ENCODE data around the gene EXOSC7. TPM values are rescaled to one million over a fixed set of nuclear protein-coding genes. Genes with fewer than 3 reads are reported as not detected.

The EXOSC7 gene
- total RNA-seq, 1 experiment from 2014 or later, result 52.2 TPM

- Histone ChIP-seq H3K4me3 (no peak overlapping the region), H3K4me1 (replicated peaks) (peaks cover 36% of the 10 kb centered on the region), H3K9me3 (replicated peaks) (no peaks in the 10 kb centered on the region), H3K27ac (no peak overlapping the region), H3K27me3 (replicated peaks) (no peaks in the 10 kb centered on the region), H3K36me3 (peaks cover 24% of the 10 kb centered on the region)
- DNase-seq (ENCODE audit: low read depth in 1 of 2, low spot score in 2 of 2), result no peak
These were observed 15.3 kb downstream of the EXOSC7 start for GRCh38 chr3:44991326-44991725.

DNA sequence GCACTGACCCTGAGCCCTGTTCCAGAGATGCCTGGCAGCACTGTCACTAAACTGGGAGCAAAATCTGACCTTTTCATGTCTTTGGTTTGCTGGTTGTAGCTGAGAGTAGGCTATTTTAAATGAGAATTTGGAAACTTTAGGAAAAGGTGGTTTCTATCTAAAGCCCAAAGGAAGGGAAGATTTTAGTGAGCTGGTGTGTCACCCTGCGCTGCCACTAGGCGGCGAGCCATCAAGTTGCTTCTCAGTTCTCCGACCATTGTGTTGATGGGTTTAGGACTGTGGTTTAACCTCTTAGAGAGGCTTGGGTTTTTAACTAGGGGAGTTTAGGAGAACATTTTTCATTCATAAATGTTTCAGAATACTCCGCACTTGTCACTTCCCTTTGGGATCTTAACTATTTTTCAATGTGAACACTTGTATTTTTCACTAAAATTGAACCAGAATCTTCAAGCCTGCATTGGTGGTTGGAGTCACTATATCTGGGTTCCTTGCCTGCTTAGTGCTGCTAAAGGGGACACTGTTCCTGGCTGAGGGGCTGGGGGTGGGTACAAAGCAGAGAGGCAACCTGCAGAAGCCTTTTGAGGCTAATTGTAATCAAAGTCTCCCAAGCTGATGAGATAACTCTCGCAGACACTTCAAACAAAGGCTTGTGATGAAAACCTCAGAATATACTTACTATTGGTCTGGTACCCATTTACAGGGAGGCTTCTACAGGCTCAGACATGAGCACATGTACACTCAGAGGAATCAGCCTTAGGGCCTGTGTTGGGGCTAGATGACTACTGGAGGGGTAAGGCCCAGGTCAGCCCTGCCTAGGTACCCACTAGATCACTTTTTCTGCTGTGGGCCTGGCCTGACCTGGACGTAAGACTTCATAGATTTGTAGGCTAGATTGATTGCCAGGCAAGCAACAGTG is 16.8 kb downstream of the EXOSC7 start:
- DNase-seq (ENCODE audit: low read depth in 1 of 2, low spot score in 2 of 2), result no peak

GRCh38 chr3:44993471-44994205 is 17.6 kb downstream of the EXOSC7 start:
- Histone ChIP-seq H3K27me3 (replicated peaks) (no peaks in the 10 kb centered on the region), H3K36me3 (peaks cover 45% of the 10 kb centered on the region), H3K4me1 (replicated peaks) (peaks cover 36% of the 10 kb centered on the region), H3K9me3 (replicated peaks) (no peaks in the 10 kb centered on the region), H3K27ac (peak overlapping the region; percentile 46), H3K4me3 (no peak overlapping the region)
- peak; percentile 66 to 83 for DNase-seq (ENCODE audit: low read depth in 1 of 2, low spot score in 2 of 2)

More for the DNA sequence above, 16.8 kb downstream of the EXOSC7 start:
- H3K36me3 ChIP-seq, result peaks cover 39% of the 10 kb centered on the region
- H3K27me3 ChIP-seq (replicated peaks), result no peaks in the 10 kb centered on the region
- no peaks in the 10 kb centered on the region for H3K9me3 ChIP-seq (replicated peaks)
- no peak overlapping the region for H3K4me3 ChIP-seq
- H3K27ac ChIP-seq, result peak overlapping the region; percentile 26
- peaks cover 36% of the 10 kb centered on the region for H3K4me1 ChIP-seq (replicated peaks)

GRCh38 chr3:44995142-44995770 is 19.2 kb downstream of the EXOSC7 start:
- Histone ChIP-seq H3K36me3 (peaks cover 50% of the 10 kb centered on the region), H3K27me3 (replicated peaks) (no peaks in the 10 kb centered on the region), H3K9me3 (replicated peaks) (no peaks in the 10 kb centered on the region), H3K4me1 (replicated peaks) (peaks cover 36% of the 10 kb centered on the region), H3K4me3 (no peak overlapping the region), H3K27ac (no peak overlapping the region)
- DNase-seq (ENCODE audit: low read depth in 1 of 2, low spot score in 2 of 2), result no peak

GRCh38 chr3:44996556-44996969 is 20.5 kb downstream of the EXOSC7 start:
- Histone ChIP-seq H3K9me3 (replicated peaks) (no peaks in the 10 kb centered on the region), H3K36me3 (peaks cover 49% of the 10 kb centered on the region), H3K4me1 (replicated peaks) (peaks cover 36% of the 10 kb centered on the region), H3K4me3 (no peak overlapping the region), H3K27me3 (replicated peaks) (no peaks in the 10 kb centered on the region), H3K27ac (no peak overlapping the region)
- DNase-seq (ENCODE audit: low read depth in 1 of 2, low spot score in 2 of 2), result no peak

DNA sequence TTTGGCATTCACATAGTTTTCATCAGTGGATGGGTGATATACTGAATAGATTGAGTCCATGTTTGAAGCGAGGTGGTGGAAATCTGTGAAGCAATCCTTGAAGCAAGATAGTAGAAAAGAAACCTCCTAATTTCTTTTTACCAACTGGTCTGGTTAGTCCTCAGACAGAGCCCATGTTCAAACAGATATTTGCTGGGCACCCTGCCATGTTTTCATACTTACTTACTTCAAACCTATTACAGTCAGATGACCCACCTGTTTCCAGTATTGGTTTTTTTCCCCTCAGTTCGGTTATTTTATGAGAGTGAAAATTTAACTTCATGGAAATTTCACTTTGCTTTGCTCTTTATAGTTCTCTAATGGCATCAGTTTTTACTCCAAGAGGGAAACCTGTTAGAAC is 23.7 kb downstream of the EXOSC7 start:
- Histone ChIP-seq H3K9me3 (replicated peaks) (no peaks in the 10 kb centered on the region), H3K4me3 (no peak overlapping the region), H3K27ac (no peak overlapping the region), H3K36me3 (peaks cover 55% of the 10 kb centered on the region), H3K4me1 (replicated peaks) (peaks cover 11% of the 10 kb centered on the region), H3K27me3 (replicated peaks) (no peaks in the 10 kb centered on the region)
- DNase-seq (ENCODE audit: low read depth in 1 of 2, low spot score in 2 of 2), result no peak

GRCh38 chr3:45000823-45001222 is 24.8 kb downstream of the EXOSC7 start:
- DNase-seq (ENCODE audit: low read depth in 1 of 2, low spot score in 2 of 2), result no peak
- Histone ChIP-seq H3K36me3 (peaks cover 63% of the 10 kb centered on the region), H3K4me3 (no peak overlapping the region), H3K4me1 (replicated peaks) (peaks cover 1% of the 10 kb centered on the region), H3K27ac (no peak overlapping the region), H3K27me3 (replicated peaks) (no peaks in the 10 kb centered on the region), H3K9me3 (replicated peaks) (no peaks in the 10 kb centered on the region)

- Histone ChIP-seq H3K4me3 (no peak overlapping the region), H3K9me3 (replicated peaks) (no peaks in the 10 kb centered on the region), H3K36me3 (peaks cover 54% of the 10 kb centered on the region), H3K27me3 (replicated peaks) (no peaks in the 10 kb centered on the region), H3K27ac (no peak overlapping the region), H3K4me1 (replicated peaks) (no peaks in the 10 kb centered on the region)
- DNase-seq (ENCODE audit: low read depth in 1 of 2, low spot score in 2 of 2), result no peak
These were observed 25.7 kb downstream of the EXOSC7 start for GRCh38 chr3:45001738-45002137.

GRCh38 chr3:45002139-45002660 is 26.2 kb downstream of the EXOSC7 start:
- Histone ChIP-seq H3K27me3 (replicated peaks) (no peaks in the 10 kb centered on the region), H3K36me3 (peaks cover 54% of the 10 kb centered on the region), H3K27ac (no peak overlapping the region), H3K9me3 (replicated peaks) (no peaks in the 10 kb centered on the region), H3K4me1 (replicated peaks) (peaks cover under 1% of the 10 kb centered on the region; the same call in 1 of the 2 replicates), H3K4me3 (no peak overlapping the region)
- no peak for DNase-seq (ENCODE audit: low read depth in 1 of 2, low spot score in 2 of 2)

- Histone ChIP-seq H3K9me3 (replicated peaks) (no peaks in the 10 kb centered on the region), H3K4me1 (replicated peaks) (peaks cover 6% of the 10 kb centered on the region), H3K4me3 (no peak overlapping the region), H3K36me3 (peaks cover 52% of the 10 kb centered on the region), H3K27me3 (replicated peaks) (no peaks in the 10 kb centered on the region), H3K27ac (no peak overlapping the region)
- no peak for DNase-seq (ENCODE audit: low read depth in 1 of 2, low spot score in 2 of 2)
These were observed 26.7 kb downstream of the EXOSC7 start for GRCh38 chr3:45002720-45003119.

DNA sequence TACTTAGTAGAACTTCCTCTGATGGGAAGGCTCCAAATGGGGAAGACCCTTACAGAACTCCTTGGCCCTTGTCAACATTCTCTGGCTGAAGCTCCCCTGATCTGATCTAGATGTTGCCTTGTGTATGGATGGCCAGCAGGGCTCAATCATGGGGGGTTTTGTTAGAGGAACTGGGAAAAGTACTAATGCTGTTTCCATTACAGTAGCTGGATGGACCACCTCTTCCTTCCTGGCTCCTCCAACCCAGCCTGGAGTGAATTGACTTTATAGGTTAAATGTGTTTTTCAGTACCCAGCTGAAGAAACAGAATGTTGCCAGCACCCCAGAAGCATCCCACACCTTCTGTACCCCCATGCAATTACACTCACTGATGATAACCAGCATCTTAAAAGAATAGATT is 27.4 kb downstream of the EXOSC7 start:
- Histone ChIP-seq H3K27ac (no peak overlapping the region), H3K9me3 (replicated peaks) (no peaks in the 10 kb centered on the region), H3K4me1 (replicated peaks) (peaks cover 12% of the 10 kb centered on the region), H3K4me3 (no peak overlapping the region), H3K36me3 (peaks cover 48% of the 10 kb centered on the region), H3K27me3 (replicated peaks) (no peaks in the 10 kb centered on the region)
- no peak for DNase-seq (ENCODE audit: low read depth in 1 of 2, low spot score in 2 of 2)

DNA sequence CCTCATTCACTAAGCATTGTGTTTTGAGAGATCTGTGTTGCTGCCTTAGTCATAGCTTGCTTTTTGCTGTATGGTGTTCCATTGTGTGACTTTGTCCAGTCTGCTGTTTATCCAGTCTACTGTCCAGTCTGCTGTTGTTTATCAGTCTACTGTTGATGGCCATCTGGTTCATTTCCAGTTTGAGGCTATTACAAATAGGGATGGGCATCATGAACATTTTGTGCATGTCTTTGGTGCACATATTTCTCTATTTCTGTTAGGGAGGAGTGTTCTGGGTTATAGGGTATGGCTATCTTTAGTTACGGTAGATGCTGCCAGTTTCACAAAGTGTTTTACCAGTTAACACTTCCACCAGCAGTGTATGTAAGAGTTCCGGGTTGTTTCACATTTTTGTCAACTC is 27.8 kb downstream of the EXOSC7 start:
- H3K4me3 ChIP-seq, result no peak overlapping the region
- H3K9me3 ChIP-seq (replicated peaks), result no peaks in the 10 kb centered on the region
- DNase-seq (ENCODE audit: low read depth in 1 of 2, low spot score in 2 of 2), result no peak
- H3K4me1 ChIP-seq (replicated peaks), result peaks cover 17% of the 10 kb centered on the region
- H3K27ac ChIP-seq, result no peak overlapping the region
- H3K27me3 ChIP-seq (replicated peaks), result no peaks in the 10 kb centered on the region
- peaks cover 44% of the 10 kb centered on the region for H3K36me3 ChIP-seq

DNA sequence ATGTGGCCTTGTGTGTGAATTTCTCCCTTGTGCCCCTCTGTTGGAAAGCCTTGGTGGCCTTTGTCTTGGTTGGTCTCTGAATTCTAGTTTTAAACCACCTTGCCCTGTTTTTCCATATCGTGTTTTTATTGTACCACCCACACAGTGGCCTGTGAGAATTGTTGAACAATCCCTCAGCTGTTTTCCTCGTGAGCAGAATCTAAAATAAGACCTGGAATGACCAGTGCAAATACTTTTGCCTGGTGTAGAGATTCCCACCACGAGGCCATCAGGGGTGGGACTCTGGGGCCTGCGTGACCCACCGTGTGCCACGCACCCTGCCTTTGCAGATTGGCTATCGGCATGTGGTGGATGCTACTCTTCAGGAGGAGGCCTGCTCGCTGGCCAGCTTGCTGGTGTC is 31.0 kb downstream of the EXOSC7 start:
- Histone ChIP-seq H3K4me3 (no peak overlapping the region), H3K9me3 (replicated peaks) (no peaks in the 10 kb centered on the region), H3K27ac (no peak overlapping the region), H3K36me3 (peaks cover 29% of the 10 kb centered on the region), H3K4me1 (replicated peaks) (peaks cover 36% of the 10 kb centered on the region), H3K27me3 (replicated peaks) (no peaks in the 10 kb centered on the region)
- no peak for DNase-seq (ENCODE audit: low read depth in 1 of 2, low spot score in 2 of 2)
